K562 (cell line): ENCODE results near the gene KCNJ12. TPM values are rescaled to one million over a fixed set of nuclear protein-coding genes. Genes with fewer than 3 reads are reported as not detected.

ENCODE experiments used
- ATAC-seq: fragments of 200-7000 bp; cut with Tn5 transposase; 3 replicates; pipeline ENCODE4 v1.9.1; 2020; ENCODE audit warnings: moderate library complexity
- BruUV-seq: library from RNA; stranded (reverse); fragments of 400-500 nt; replicated peaks from 2 replicates; lab custom pipeline; 2021; lab: Mats Ljungman, UMichigan
- CTCF ChIA-PET: fragments of 300-600 bp; formaldehyde crosslinking; extraction: SDS; loops from one replicate; lab custom pipeline; 2021; ENCODE audit warnings: low intra/inter-chr PET ratio; lab: Yijun Ruan, JAX
- POLR2A ChIA-PET: fragments of 300-600, 350-650 bp; sonication (Branson Sonifier 250); formaldehyde crosslinking; extraction: SDS; loops from one replicate; lab custom pipeline; 2021; ENCODE audit warnings: antibody characterized with exemption, inconsistent platforms; lab: Yijun Ruan, JAX
- DNase-seq, 4 experiments: peaks; one replicate each; pipeline versions ENCODE4 v3.0.0 to v3.0.0-alpha.2; 2011 to 2018; ENCODE audit warnings: low spot score in 3 of 4, mixed read lengths in 3 of 4; ENCODE audit errors: extremely low read depth in 1 of 4
- FAIRE-seq: peaks from 2 replicates; lab custom pipeline; 2011; peaks lifted over from hg19 to GRCh38; lab: Jason Lieb, UNC
- H2AFZ ChIP-seq: 2 replicates; pipeline ENCODE4 v1.6.0; 2011; ENCODE audit warnings: low read depth, low read length, control low read depth, inconsistent platforms
- H3K27ac ChIP-seq: fragments of 200-600 bp; 3 replicates; pipeline ENCODE4 v1.8.0; 2011; ENCODE audit warnings: low read depth, mild to moderate bottlenecking, control low read depth, inconsistent platforms, low read length, moderate library complexity, mixed read lengths; ENCODE audit errors: extremely low read depth
- H3K27me3 ChIP-seq, 2 experiments: fragments of 300-600 bp in 1 of 2; 2 replicates in 1 of 2; 3 replicates in 1 of 2; pipeline versions ENCODE4 v1.6.0 to v1.8.0; 2011; ENCODE audit warnings: inconsistent platforms in 2 of 2, low read length in 2 of 2, mild to moderate bottlenecking in 1 of 2, mixed read lengths in 1 of 2, moderate library complexity in 1 of 2; ENCODE audit not compliant: control insufficient read depth in 2 of 2, insufficient read depth in 2 of 2
- H3K36me3 ChIP-seq: fragments of 300-600 bp; 3 replicates; pipeline ENCODE4 v1.8.0; 2011; ENCODE audit warnings: mild to moderate bottlenecking, low read length, inconsistent platforms; ENCODE audit not compliant: control insufficient read depth, insufficient read depth
- H3K4me1 ChIP-seq, 2 experiments: fragments of 200-600 bp in 1 of 2; replicated peaks in 1 of 2; 2 replicates in 1 of 2; 3 replicates in 1 of 2; pipeline versions ENCODE4 v1.5.1 to v1.8.0; 2011; ENCODE audit warnings: inconsistent platforms in 2 of 2, low read length in 2 of 2, mild to moderate bottlenecking in 1 of 2, mixed read lengths in 1 of 2, moderate library complexity in 1 of 2; ENCODE audit not compliant: control insufficient read depth in 2 of 2, insufficient read depth in 2 of 2
- H3K4me2 ChIP-seq: 2 replicates; pipeline ENCODE4 v1.6.1; 2011; ENCODE audit warnings: low read length, control low read depth, inconsistent platforms, mixed read lengths; ENCODE audit not compliant: insufficient read depth
- H3K4me3 ChIP-seq: fragments of 200-600 bp; sonication (generic), shearing (Covaris generic); 2 replicates; pipeline ENCODE4 v1.5.1; 2016; ENCODE audit warnings: control low read depth, inconsistent platforms
- H3K79me2 ChIP-seq: fragments of 200-600 bp; 3 replicates; pipeline ENCODE4 v1.8.0; 2011; ENCODE audit warnings: low read length, inconsistent platforms; ENCODE audit not compliant: control insufficient read depth, insufficient read depth
- H3K9ac ChIP-seq, 2 experiments: 2 replicates each; pipeline versions ENCODE4 v1.6.0 to v1.6.1; 2011; ENCODE audit warnings: low read depth in 2 of 2, low read length in 2 of 2, control low read depth in 1 of 2, inconsistent platforms in 1 of 2, mild to moderate bottlenecking in 1 of 2, mixed read lengths in 1 of 2; ENCODE audit not compliant: insufficient read depth in 1 of 2
- H3K9me1 ChIP-seq: one replicate; pipeline ENCODE4 v1.6.0; 2011; ENCODE audit warnings: inconsistent platforms, mild to moderate bottlenecking, low read length, moderate library complexity; ENCODE audit not compliant: control insufficient read depth, insufficient read depth
- H3K9me3 ChIP-seq: replicated peaks from 2 replicates; pipeline ENCODE4 v1.5.1; 2011; ENCODE audit warnings: low read depth, low read length, inconsistent platforms; ENCODE audit not compliant: control insufficient read depth, insufficient read depth
- H4K20me1 ChIP-seq: replicated peaks from 2 replicates; pipeline ENCODE4 v1.6.1; 2011; ENCODE audit warnings: low read length, inconsistent platforms, mixed read lengths; ENCODE audit not compliant: control insufficient read depth, insufficient read depth
- FOXO4 ChIP-seq: fragments of 450-650 bp; formaldehyde crosslinking; IDR thresholded peaks from 2 replicates; pipeline ENCODE4 v1.4.0; 2020; ENCODE audit warnings: mild to moderate bottlenecking, moderate library complexity
- POLR2A ChIP-seq: fragments of 450-650 bp; conservative IDR thresholded peaks from 2 replicates; pipeline ENCODE4 v1.6.1; 2016
- PTRF ChIP-seq: fragments of 450-650 bp; IDR thresholded peaks from 2 replicates; pipeline ENCODE4 v1.6.1; 2016; ENCODE audit warnings: mild to moderate bottlenecking, missing genetic modification characterization, missing compliant biosample characterization
- RBM39 ChIP-seq: fragments of 200-400 bp; formaldehyde crosslinking; optimal IDR thresholded peaks from 2 replicates; pipeline ENCODE3; 2018; ENCODE audit warnings: low read depth, low read length
- SIX5 ChIP-seq, 2 experiments: IDR thresholded peaks; 2 replicates each; pipeline ENCODE4 v1.6.1; 2011; ENCODE audit warnings: low read length in 2 of 2, borderline replicate concordance in 1 of 2, low read depth in 1 of 2, mild to moderate bottlenecking in 1 of 2, moderate library complexity in 1 of 2; ENCODE audit not compliant: insufficient read depth in 1 of 2
- ZNF764 ChIP-seq: fragments of 250-450 bp; sonication (Bioruptor Pico); IDR thresholded peaks from 2 replicates; pipeline ENCODE4 v1.4.0; 2020; ENCODE audit warnings: low read depth, mild to moderate bottlenecking, moderate library complexity
- ZNF785 ChIP-seq: fragments of 250-450 bp; sonication (Bioruptor Pico); IDR thresholded peaks from 2 replicates; pipeline ENCODE4 v1.4.0; 2020; ENCODE audit warnings: mild to moderate bottlenecking
- WGBS: fragments of 100-300 bp; shearing (Covaris generic); methylation state at CpG from one replicate; pipeline ENCODE4 v1.1.6; 2016; ENCODE audit warnings: low coverage, mixed read lengths; ENCODE audit not compliant: insufficient coverage; ENCODE audit errors: missing lambda C conversion rate; 5-methylcytosine and 5-hydroxymethylcytosine counted together
- in situ Hi-C: fragments of 300-500 bp; cut with MboI; formaldehyde crosslinking; loops from 4 replicates; pipeline ENCODE4 v1.15.0; 2018; ENCODE audit warnings: inconsistent platforms, mixed read lengths
- intact Hi-C: fragments of 100-400 bp; cut with micrococcal nuclease; formaldehyde crosslinking; loops from 2 replicates; pipeline ENCODE4 v1.14.2; 2022
- polyA plus RNA-seq, 8 experiments: library from polyadenylated mRNA; depleted of rRNA in 4 of 8; stranded (reverse) in 5 of 8; unstranded in 3 of 8; fragments of >200 nt; fragmentation: Nextera tagmentation in 2 of 8; fragmentation: Illumina TruSeq in 1 of 8; extraction: Ambion mirVana in 2 of 8; extraction: Trizol in 1 of 8; gene quantifications; 2 replicates each; pipeline versions ENCODE4 v1.2.1 to v1.2.3, GENCODE V29; 2011 to 2014; ENCODE audit warnings: inconsistent platforms in 1 of 8, missing spikeins in 1 of 8
- total RNA-seq, 7 experiments: library from RNA; depleted of rRNA in 6 of 7; stranded (reverse); fragments of >200 nt in 6 of 7; fragmentation: Illumina TruSeq in 2 of 7; extraction: Trizol in 2 of 7; gene quantifications; 2 replicates each; pipeline versions ENCODE4 v1.2.1 to v1.2.3, GENCODE V29; 2011 to 2021; ENCODE audit warnings: low replicate concordance in 1 of 7

KCNJ12 gene
- total and polyA plus RNA-seq, 9 of the 15 experiments (the other 6 are each of a cell fraction or from before 2014, with no cell fraction given) = 0.02 TPM; not detected in 8

- TF ChIP-seq ZNF785 (CRISPR knock-in tag) = no peak
- no peak for TF ChIP-seq ZNF764 (CRISPR knock-in tag)
- TF ChIP-seq FOXO4 (CRISPR knock-in tag) = no peak
- TF ChIP-seq RBM39 = no peak
- TF ChIP-seq SIX5 (IDR thresholded peaks at IDR 0.05; ENCODE audit: borderline replicate concordance in 1 of 2, insufficient read depth in 1 of 2, low read depth in 1 of 2, low read length in 2 of 2) = no peak
- TF ChIP-seq PTRF (tag) = no peak
- no peak for TF ChIP-seq POLR2A
- ATAC-seq (no peak), DNase-seq (no peak), FAIRE-seq (no peak)
- intact Hi-C loops (no loop called here), in situ Hi-C loops (no loop called here)
- Histone ChIP-seq H4K20me1 (no peaks in the 10 kb centered on the region), H3K9me1 (no peaks in the 10 kb centered on the region), H2AFZ (no peak overlapping the region), H3K4me3 (no peak overlapping the region), H3K9me3 (no peaks in the 10 kb centered on the region), H3K27me3 (peaks cover 5 to 29% of the 10 kb centered on the region in 2 experiments; a peak in 4 of 5 replicates), H3K27ac (no peak overlapping the region), H3K4me2 (no peak overlapping the region), H3K79me2 (no peaks in the 10 kb centered on the region), H3K36me3 (no peaks in the 10 kb centered on the region), H3K9ac (no peak overlapping the region; a peak in 1 of 4 replicates), H3K4me1 (no peaks in the 10 kb centered on the region; a peak in 1 of 5 replicates)
- POLR2A ChIA-PET = no interaction called here
- BruUV-seq = no TSS peak
- CTCF ChIA-PET = no interaction called here
- no CpG with 5 or more reads among the region's 8 CpGs for WGBS
Observed at GRCh38 chr17:21352981-21353265, 23.2 kb upstream of the KCNJ12 start.
